NCI-H2227 (cell line): ENCODE results near the gene IER5.
"Not testable (repeated sequence)": the region's sequence is repeated elsewhere in the genome, so short reads cannot be mapped to it uniquely, and the experiment has no call there.

Experiments used
- DNase-seq: peaks from one replicate; lab custom pipeline; 2025; ENCODE audit not compliant: unreplicated experiment; lab: John Stamatoyannopoulos, UW

IER5 gene

GRCh38 chr1:181113059-181113641 lies 24.6 kb downstream of the IER5 start:
- peak; percentile 43 for DNase-seq

GRCh38 chr1:181114574-181115367 lies 26.3 kb downstream of the IER5 start:
- no peak for DNase-seq

GRCh38 chr1:181115368-181115684 lies 26.8 kb downstream of the IER5 start:
- no peak for DNase-seq

- DNase-seq, result not testable (repeated sequence)
These were observed 27.5 kb downstream of the IER5 start for GRCh38 chr1:181115971-181116370.

- DNase-seq, result no peak
These were observed 28.4 kb downstream of the IER5 start for GRCh38 chr1:181116819-181117390.

GRCh38 chr1:181117648-181118449 lies 29.3 kb downstream of the IER5 start:
- peak; percentile 94 for DNase-seq

GRCh38 chr1:181119093-181119989 lies 30.8 kb downstream of the IER5 start:
- DNase-seq, result no peak

- DNase-seq, result peak; percentile 24
These were observed 32.4 kb downstream of the IER5 start for GRCh38 chr1:181120924-181121323.

- DNase-seq, result no peak
These were observed 33.0 kb downstream of the IER5 start for GRCh38 chr1:181121498-181121897.

- DNase-seq, result no peak
These were observed 33.7 kb downstream of the IER5 start for GRCh38 chr1:181122222-181122621.

- DNase-seq, result no peak
These were observed 34.7 kb downstream of the IER5 start for GRCh38 chr1:181123173-181123572.

GRCh38 chr1:181124291-181124751 lies 35.8 kb downstream of the IER5 start:
- DNase-seq, result no peak

- DNase-seq, result no peak
These were observed 37.8 kb downstream of the IER5 start for GRCh38 chr1:181126289-181126688.

GRCh38 chr1:181126871-181127587 lies 38.5 kb downstream of the IER5 start:
- peak; percentile 86 for DNase-seq

- no peak for DNase-seq
These were observed 39.5 kb downstream of the IER5 start for GRCh38 chr1:181127898-181128453.

GRCh38 chr1:181128592-181129497 lies 40.3 kb downstream of the IER5 start:
- DNase-seq, result peak; percentile 79

- no peak for DNase-seq
These were observed 41.5 kb downstream of the IER5 start for GRCh38 chr1:181129771-181130606.
